Pancreas (tissue), 10 donors: ENCODE results near the gene CNDP1. TPM values are rescaled to one million over a fixed set of nuclear protein-coding genes. Genes with fewer than 3 reads are reported as not detected.

Source experiments
- ATAC-seq, 4 donors: fragments of 200-7000 bp; cut with Tn5 transposase; one replicate each; pipeline versions ENCODE4 v1.8.0 to v1.9.1; 2020; ENCODE audit warnings: mild to moderate bottlenecking in 4 of 4, moderate library complexity in 4 of 4
- DNase-seq, 6 donors: peaks; one replicate each; pipeline ENCODE4 v3.0.0-alpha.2; 2020
- FAIRE-seq: peaks from 2 replicates; lab custom pipeline; 2012; peaks lifted over from hg19 to GRCh38; lab: Jason Lieb, UNC
- H3K27ac ChIP-seq, 4 donors: fragments of 200-600 bp; sonication (generic); 1 replicate in 3 of 4; 2 replicates in 1 of 4; pipeline versions ENCODE4 v1.5.0 to v1.8.0; 2020
- H3K27me3 ChIP-seq, 4 donors: fragments of 200-600 bp; one replicate each; pipeline ENCODE4 v1.8.0; 2021
- H3K36me3 ChIP-seq, 3 donors: fragments of 200-600 bp; sonication (generic) in 1 of 3; one replicate each; pipeline versions ENCODE4 v1.5.0 to v1.8.0; 2020 to 2021
- H3K4me1 ChIP-seq, 3 donors: fragments of 200-600 bp; one replicate each; pipeline ENCODE4 v1.8.0; 2021
- H3K4me3 ChIP-seq, 4 donors: fragments of 200-600 bp; sonication (generic) in 2 of 4; one replicate each; pipeline versions ENCODE4 v1.5.0 to v1.8.0; 2020 to 2021
- H3K9me3 ChIP-seq, 4 donors: fragments of 200-600 bp; one replicate each; pipeline ENCODE4 v1.8.0; 2021
- WGBS, 2 donors: extraction: QIAGEN DNeasy Blood & Tissue Kit; methylation state at CpG; one replicate each; pipeline ENCODE4 v1.1.7; 2013; 5-methylcytosine and 5-hydroxymethylcytosine counted together
- intact Hi-C, 3 donors: fragments of 100-400 bp; cut with DNase I; formaldehyde crosslinking; loops; one replicate each; pipeline versions ENCODE4 v1.11.1 to v1.14.2; 2022
- polyA plus RNA-seq, 2 donors: library from polyadenylated mRNA; stranded (reverse); fragments of 200-250 nt; gene quantifications; one replicate each; pipeline ENCODE4 v1.2.3, GENCODE V29; 2013
- total RNA-seq, 6 donors: library from RNA; stranded (reverse); fragmentation: NEBNext Ultra II Directional in 4 of 6; extraction: Animal tissue kit (Norgen Biotek cat#: 25700) in 4 of 6; gene quantifications; one replicate each; pipeline versions ENCODE4 v1.2.1 to v1.2.4, GENCODE V29; 2021 to 2023
- TF ChIP-seq, protein P1 (sequence below), 4 donors: fragments of 200-600 bp; sonication (generic) in 3 of 4; IDR thresholded peaks; one replicate each; pipeline versions ENCODE4 v1.5.0 to v1.8.0; 2021; ENCODE audit warnings: antibody characterized with exemption in 4 of 4
- donor health status: healthy with polysubstance abuse.
- donor health status: DM: no; HTN: no; CAD: no; lungs with moderate emphysema.
- donor health status: DM: no; HTN: no; CAD: no.
- donor health status: control.
- donor health status: control.
- donor health status: Bipolar disorder and iron deficiency.
- donor health status: DM: yes; HTN: yes; CAD: no.
- donor health status: DM: no; HTN: no; CAD: no.
- donor health status: DM: no; HTN: no; CAD: no.
- donor health status: DM: yes; HTN: yes; CAD: no.

CNDP1 gene
- total and polyA plus RNA-seq, 8 donors: 0.09 to 0.84 (median 0.21) TPM; not detected in 2

DNA sequence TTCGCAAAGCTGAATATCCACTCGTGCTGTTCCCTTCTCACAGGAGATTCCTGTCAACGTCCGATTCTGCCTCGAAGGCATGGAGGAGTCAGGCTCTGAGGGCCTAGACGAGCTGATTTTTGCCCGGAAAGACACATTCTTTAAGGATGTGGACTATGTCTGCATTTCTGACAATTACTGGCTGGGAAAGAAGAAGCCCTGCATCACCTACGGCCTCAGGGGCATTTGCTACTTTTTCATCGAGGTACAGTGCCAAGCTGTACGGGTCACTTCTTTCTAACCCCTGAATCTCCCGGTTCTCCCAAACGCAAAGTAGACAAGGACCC lies 23.6 kb upstream of the CNDP1 start:
- DNase-seq: no peak
- 88 to 91% methylated on average over 12 of the region's 12 CpGs for WGBS, 2 donors

DNA sequence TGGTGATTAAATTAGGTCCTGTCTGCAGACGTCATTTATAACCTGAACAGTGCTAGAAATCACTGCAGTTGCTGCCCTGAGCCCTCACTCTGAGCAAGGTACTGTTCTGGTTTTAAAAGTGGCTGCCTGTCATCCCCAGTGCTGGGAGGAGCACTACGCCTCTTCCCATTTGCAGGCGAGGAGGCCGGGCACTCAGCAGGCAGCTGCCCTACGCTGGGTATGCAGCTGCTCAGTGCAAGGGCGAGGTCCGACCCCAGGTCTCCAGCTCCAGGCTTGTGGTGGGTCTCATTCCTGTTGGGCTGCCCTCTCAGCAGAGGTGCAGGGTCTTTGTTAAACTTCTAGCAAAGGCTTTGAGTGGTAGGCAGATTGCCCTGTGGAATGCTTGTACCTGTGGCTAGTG lies 22.5 kb upstream of the CNDP1 start:
- intact Hi-C loops: no loop called here
- 58 to 71% methylated on average over 7 of the region's 7 CpGs for WGBS, 2 donors
- H3K27ac ChIP-seq: peak overlapping the region in 3 of 4 donors; percentile 28 to 43 (median 37)
- FAIRE-seq (no peak), ATAC-seq (peak in 1 of 4 donors; percentile 1), DNase-seq (no peak)
- H3K4me3 ChIP-seq: no peak overlapping the region
- no peaks in the 10 kb centered on the region for H3K27me3 ChIP-seq
- peaks cover 25 to 31% (median 27%) of the 10 kb centered on the region in 3 donors for H3K4me1 ChIP-seq
- H3K36me3 ChIP-seq: peaks cover 0 to 74% (median 14%) of the 10 kb centered on the region in 3 donors
- TF ChIP-seq, protein P1, sequence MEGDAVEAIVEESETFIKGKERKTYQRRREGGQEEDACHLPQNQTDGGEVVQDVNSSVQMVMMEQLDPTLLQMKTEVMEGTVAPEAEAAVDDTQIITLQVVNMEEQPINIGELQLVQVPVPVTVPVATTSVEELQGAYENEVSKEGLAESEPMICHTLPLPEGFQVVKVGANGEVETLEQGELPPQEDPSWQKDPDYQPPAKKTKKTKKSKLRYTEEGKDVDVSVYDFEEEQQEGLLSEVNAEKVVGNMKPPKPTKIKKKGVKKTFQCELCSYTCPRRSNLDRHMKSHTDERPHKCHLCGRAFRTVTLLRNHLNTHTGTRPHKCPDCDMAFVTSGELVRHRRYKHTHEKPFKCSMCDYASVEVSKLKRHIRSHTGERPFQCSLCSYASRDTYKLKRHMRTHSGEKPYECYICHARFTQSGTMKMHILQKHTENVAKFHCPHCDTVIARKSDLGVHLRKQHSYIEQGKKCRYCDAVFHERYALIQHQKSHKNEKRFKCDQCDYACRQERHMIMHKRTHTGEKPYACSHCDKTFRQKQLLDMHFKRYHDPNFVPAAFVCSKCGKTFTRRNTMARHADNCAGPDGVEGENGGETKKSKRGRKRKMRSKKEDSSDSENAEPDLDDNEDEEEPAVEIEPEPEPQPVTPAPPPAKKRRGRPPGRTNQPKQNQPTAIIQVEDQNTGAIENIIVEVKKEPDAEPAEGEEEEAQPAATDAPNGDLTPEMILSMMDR (IDR thresholded peaks at IDR 0.05): no peak
- H3K9me3 ChIP-seq: no peaks in the 10 kb centered on the region

More for the DNA sequence above, 23.6 kb upstream of the CNDP1 start:
- ATAC-seq (no peak), FAIRE-seq (no peak)
- Histone ChIP-seq H3K27me3 (no peaks in the 10 kb centered on the region), H3K9me3 (no peaks in the 10 kb centered on the region), H3K4me3 (no peak overlapping the region), H3K4me1 (peaks cover 28 to 33% (median 29%) of the 10 kb centered on the region in 3 donors), H3K36me3 (peaks cover 0 to 73% (median 11%) of the 10 kb centered on the region in 3 donors), H3K27ac (no peak overlapping the region)
- TF ChIP-seq, protein P1 (IDR thresholded peaks at IDR 0.05): no peak
- intact Hi-C loops: no loop called here

DNA sequence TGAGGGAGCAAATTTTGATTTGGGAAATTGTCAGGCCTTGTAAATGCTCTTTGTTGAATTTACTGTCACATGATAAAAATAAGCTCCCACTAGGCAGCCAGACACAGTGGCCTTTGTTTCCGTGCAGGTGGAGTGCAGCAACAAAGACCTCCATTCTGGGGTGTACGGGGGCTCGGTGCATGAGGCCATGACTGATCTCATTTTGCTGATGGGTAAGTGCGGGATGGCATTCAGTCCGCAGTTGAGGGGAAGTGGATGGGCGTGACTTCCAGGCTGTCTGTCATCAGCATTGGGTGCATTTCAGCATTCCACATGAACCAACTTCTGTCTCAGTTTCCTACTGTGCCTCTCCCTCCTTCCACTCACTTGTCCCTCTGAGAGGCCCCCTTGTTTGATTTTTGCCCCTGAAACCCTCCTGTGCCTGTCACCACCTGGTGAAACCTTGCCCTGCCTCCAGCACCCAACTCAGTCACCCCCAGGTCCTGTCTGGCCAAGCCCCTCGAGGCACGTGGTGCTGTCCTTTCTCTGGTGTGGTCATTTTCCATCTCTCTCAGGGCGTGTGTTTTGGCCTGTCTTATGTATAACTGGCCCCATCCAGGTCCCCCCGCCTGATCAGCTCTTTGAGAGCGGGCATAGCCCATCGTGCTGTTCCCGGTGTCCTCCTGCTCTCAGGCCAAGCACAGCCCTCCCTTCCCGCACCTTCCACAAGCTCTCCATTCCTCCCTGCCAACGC lies 21.8 kb upstream of the CNDP1 start:
- TF ChIP-seq, protein P1 (IDR thresholded peaks at IDR 0.05): no peak
- Histone ChIP-seq H3K36me3 (peaks cover 0 to 74% (median 15%) of the 10 kb centered on the region in 3 donors), H3K27me3 (no peaks in the 10 kb centered on the region), H3K27ac (peak overlapping the region in 3 of 4 donors; percentile 1 to 37 (median 28)), H3K4me1 (peaks cover 18 to 25% (median 21%) of the 10 kb centered on the region in 3 donors), H3K4me3 (no peak overlapping the region), H3K9me3 (no peaks in the 10 kb centered on the region)
- intact Hi-C loops: no loop called here
- FAIRE-seq (no peak), DNase-seq (no peak), ATAC-seq (peak in 1 of 4 donors; percentile 4)
- 80 to 81% methylated on average over 15 of the region's 15 CpGs for WGBS, 2 donors

DNA sequence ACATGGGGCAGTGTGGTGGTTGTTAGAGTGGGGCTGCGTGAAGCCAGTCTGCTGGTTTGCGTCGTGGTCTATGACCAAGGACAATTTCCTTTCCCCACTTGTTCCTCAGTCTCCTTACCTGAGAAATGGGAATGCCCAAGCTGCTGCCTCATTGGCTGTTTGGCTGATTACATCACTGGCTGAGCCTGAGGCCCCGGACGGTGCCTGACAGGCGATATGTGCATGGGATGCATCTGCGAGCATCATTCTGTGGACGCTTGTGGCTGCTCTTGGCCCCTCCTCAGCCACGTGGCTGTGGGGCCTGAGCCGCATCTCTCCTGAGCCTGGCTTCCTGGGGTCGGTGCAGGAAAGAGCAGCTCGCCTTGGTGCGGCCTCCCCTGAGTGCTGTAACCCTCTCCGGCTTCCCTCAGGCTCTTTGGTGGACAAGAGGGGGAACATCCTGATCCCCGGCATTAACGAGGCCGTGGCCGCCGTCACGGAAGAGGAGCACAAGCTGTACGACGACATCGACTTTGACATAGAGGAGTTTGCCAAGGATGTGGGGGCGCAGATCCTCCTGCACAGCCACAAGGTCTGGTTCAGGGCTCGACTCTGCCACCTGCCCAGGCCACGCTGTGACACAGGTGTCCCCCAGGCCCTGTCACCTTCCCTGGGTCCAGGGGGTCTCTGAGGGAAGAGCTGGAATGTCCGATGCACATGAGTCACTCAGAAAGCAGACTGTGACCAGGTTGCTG lies 21.0 kb upstream of the CNDP1 start:
- intact Hi-C loops: no loop called here
- Histone ChIP-seq H3K27me3 (no peaks in the 10 kb centered on the region), H3K9me3 (no peaks in the 10 kb centered on the region), H3K4me3 (no peak overlapping the region), H3K4me1 (peaks cover 11 to 18% (median 12%) of the 10 kb centered on the region in 3 donors), H3K27ac (peak overlapping the region in 3 of 4 donors; percentile 1 to 37 (median 28)), H3K36me3 (peaks cover 3 to 78% (median 17%) of the 10 kb centered on the region in 3 donors)
- no peak for FAIRE-seq
- ATAC-seq: no peak
- DNase-seq: peak in 2 of 6 donors; percentile 6 to 10
- TF ChIP-seq, protein P1 (IDR thresholded peaks at IDR 0.05): no peak
- 93 to 95% methylated on average over 27 of the region's 27 CpGs for WGBS, 2 donors
